K562 (cell line): ENCODE measurements around the gene WNT7B. TPM values are rescaled to one million over a fixed set of nuclear protein-coding genes. Genes with fewer than 3 reads are reported as not detected.

Experiments
- CEBPZ ChIP-seq: fragments of 150-350 bp; IDR thresholded peaks from 2 replicates; pipeline ENCODE4 v1.6.1; 2014; ENCODE audit warnings: low read depth, mild to moderate bottlenecking, low read length, borderline replicate concordance
- CLOCK ChIP-seq: fragments of 250-450 bp; sonication (Bioruptor Pico); IDR thresholded peaks from 2 replicates; pipeline ENCODE4 v1.4.0; 2020; ENCODE audit warnings: mild to moderate bottlenecking, moderate library complexity, borderline replicate concordance
- TRIM25 ChIP-seq: fragments of 450-650 bp; IDR thresholded peaks from 2 replicates; pipeline ENCODE4 v1.7.0; 2016; ENCODE audit warnings: borderline replicate concordance
- ZNF407 ChIP-seq: fragments of 450-650 bp; IDR thresholded peaks from 2 replicates; pipeline ENCODE4 v1.6.1; 2016; ENCODE audit warnings: low read depth
- polyA plus RNA-seq, 8 experiments: library from polyadenylated mRNA; depleted of rRNA in 4 of 8; stranded (reverse) in 5 of 8; unstranded in 3 of 8; fragments of >200 nt; fragmentation: Nextera tagmentation in 2 of 8; fragmentation: Illumina TruSeq in 1 of 8; extraction: Ambion mirVana in 2 of 8; extraction: Trizol in 1 of 8; gene quantifications; 2 replicates each; pipeline versions ENCODE4 v1.2.1 to v1.2.3, GENCODE V29; 2011 to 2014; ENCODE audit warnings: inconsistent platforms in 1 of 8, missing spikeins in 1 of 8
- total RNA-seq, 7 experiments: library from RNA; depleted of rRNA in 6 of 7; stranded (reverse); fragments of >200 nt in 6 of 7; fragmentation: Illumina TruSeq in 2 of 7; extraction: Trizol in 2 of 7; gene quantifications; 2 replicates each; pipeline versions ENCODE4 v1.2.1 to v1.2.3, GENCODE V29; 2011 to 2021; ENCODE audit warnings: low replicate concordance in 1 of 7

WNT7B gene
- total and polyA plus RNA-seq, 9 of the 15 experiments (the other 6 are each of a cell fraction or from before 2014, with no cell fraction given), result not detected

- TF ChIP-seq TRIM25 (no peak), CEBPZ (no peak), CLOCK (no peak), ZNF407 (no peak)
Observed at GRCh38 chr22:46017166-46017565, 40.2 kb upstream of the WNT7B start (continued).
